CD4-positive, alpha-beta T cell treated with Interferon alpha-2 for 1 hour (primary cell): ENCODE data around the gene GRHPR.
"Not testable (repeated sequence)": the region's sequence is repeated elsewhere in the genome, so short reads cannot be mapped to it uniquely, and the experiment has no call there.

Source experiments
- DNase-seq, 2 donors: peaks; one replicate each; pipeline ENCODE4 v3.0.0-alpha.2; 2020 to 2022

The GRHPR gene

GRCh38 chr9:37424204-37424685 is 1.7 kb downstream of the GRHPR start:
- DNase-seq, result no peak

- DNase-seq, result no peak
Measured at GRCh38 chr9:37424686-37425297, 2.3 kb downstream of the GRHPR start.

- DNase-seq, result no peak
Measured at GRCh38 chr9:37425298-37425752, 2.8 kb downstream of the GRHPR start.

GRCh38 chr9:37426431-37426830 is 3.9 kb downstream of the GRHPR start:
- DNase-seq, result not testable (repeated sequence)

DNA sequence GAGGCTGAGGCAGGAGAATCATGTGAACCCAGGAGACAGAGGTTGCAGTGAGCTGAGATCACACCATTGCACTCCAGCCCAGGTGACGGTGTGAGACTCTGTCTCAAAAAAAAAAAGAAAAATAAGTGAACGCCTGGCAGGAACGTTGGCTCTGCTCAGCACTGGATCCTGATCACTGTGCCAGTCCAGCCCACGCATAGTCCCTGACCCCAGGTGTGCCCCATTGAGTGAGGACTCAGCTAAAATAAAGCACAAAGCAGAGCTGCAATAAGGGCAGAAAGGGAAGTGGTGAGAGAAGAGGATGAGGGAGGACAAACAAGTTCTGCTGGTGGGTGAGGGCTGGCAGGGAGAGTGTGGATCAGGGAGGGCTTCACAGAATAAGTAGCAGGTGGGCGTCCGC is 4.3 kb downstream of the GRHPR start:
- DNase-seq, result no peak

- DNase-seq, result no peak
Measured at GRCh38 chr9:37428345-37428744, 5.8 kb downstream of the GRHPR start.

DNA sequence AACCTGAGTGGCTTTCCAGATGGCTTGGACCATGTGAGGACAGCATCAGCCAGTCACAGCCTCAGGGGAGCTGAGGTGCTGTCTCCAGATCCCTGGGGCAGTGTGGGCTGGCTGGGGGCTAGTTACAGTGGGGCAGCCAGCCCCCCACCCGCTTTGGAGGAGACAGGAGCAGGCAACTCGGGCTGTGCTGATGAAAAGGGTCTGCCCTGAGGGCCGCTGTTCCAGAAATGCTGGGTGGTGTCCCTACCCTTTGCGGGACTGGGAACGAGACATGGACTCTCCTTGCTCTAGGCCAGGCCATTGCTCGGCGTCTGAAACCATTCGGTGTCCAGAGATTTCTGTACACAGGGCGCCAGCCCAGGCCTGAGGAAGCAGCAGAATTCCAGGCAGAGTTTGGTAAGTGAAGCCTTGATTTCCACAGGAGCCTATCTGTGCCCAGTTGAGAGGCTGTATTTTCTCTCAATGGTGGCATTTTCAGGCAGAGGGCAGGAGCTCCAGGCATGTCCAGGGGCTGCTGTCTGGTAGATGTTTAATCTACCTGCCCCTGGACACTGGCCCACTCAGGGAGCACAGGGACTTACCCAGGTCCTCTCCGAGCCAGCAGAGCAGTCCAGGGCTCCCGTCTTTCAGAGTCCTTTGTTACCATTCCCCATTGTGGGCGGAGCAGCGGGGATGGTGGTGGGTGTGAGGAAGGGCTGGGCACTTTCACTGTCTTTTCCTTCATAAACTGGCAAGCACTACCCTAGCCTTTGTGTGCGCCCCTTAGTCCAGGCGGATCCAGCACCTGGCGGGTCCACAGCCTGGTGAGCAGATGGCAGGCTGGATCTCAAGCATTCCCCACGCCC is 7.2 kb downstream of the GRHPR start:
- no peak for DNase-seq

- DNase-seq, result no peak
Measured at GRCh38 chr9:37430841-37431597, 8.5 kb downstream of the GRHPR start.

- no peak for DNase-seq
Measured at GRCh38 chr9:37432020-37432419, 9.5 kb downstream of the GRHPR start.

GRCh38 chr9:37433867-37434371 is 11.4 kb downstream of the GRHPR start:
- no peak for DNase-seq

GRCh38 chr9:37436540-37436939 is 14.0 kb downstream of the GRHPR start:
- DNase-seq, result no peak

- no peak for DNase-seq
Measured at GRCh38 chr9:37437010-37437409, 14.5 kb downstream of the GRHPR start.

DNA sequence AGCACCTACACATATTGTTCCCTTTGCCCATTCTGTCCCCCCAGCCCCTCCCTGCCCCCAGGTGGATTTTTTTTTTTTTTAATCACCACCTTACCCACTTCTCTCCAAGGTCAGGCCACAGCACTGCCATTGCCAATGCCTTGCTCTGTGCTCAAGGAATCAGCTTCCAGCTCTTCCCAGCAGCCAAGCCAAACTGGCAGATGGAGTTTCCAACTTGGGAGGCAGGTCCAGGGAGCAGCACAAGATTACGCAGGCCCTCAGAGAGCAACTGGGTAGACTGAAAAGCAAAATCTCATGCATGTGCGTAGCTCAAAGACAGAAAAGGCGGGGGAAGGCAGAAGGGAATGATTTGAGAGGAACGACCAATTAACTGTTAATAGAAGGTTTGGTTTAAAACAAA is 15.1 kb downstream of the GRHPR start:
- DNase-seq, result no peak

DNA sequence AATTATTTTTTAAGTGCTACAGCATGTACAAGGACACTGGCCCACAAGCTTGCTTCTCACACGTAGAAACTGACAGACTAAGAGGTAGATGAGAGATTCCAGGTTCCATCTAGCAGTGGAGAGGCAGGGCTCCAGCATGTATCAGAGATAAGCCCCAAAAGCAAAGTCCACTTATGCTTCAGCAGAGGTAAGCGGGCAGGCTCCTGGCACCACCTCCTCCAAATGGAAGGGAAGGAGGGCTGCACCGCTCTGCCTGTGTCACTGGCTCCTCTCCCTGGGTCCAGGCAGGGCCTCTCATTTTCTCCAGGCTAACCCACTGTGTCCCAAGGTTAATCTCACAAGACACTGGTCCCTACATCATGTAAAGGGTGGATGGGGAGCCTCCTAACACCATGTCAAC is 15.9 kb downstream of the GRHPR start:
- DNase-seq, result no peak

- no peak for DNase-seq
Measured at GRCh38 chr9:37441776-37442370, 19.4 kb downstream of the GRHPR start.

- DNase-seq, result no peak
Measured at GRCh38 chr9:37442556-37442955, 20.1 kb downstream of the GRHPR start.

- no peak for DNase-seq
Measured at GRCh38 chr9:37443566-37443965, 21.1 kb downstream of the GRHPR start.

DNA sequence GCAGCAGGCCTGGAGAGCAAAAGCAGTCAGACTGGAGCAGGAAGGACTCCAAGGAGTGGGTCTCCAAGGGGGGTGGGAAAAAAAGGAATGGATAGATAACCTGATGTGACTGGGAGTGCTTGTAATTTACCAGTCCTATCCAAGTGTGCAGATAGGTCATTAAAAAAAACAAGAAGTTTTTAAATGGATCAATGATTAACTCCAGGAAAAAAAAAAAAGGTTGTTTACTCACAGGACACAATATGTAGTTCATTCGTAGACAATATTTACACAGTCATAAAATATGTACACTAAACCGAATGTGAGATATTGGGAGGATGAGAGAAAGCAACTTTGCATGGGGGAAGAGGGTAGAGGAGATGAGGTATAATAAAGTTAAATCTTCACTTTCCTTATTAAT is 22.4 kb downstream of the GRHPR start:
- DNase-seq, result no peak

DNA sequence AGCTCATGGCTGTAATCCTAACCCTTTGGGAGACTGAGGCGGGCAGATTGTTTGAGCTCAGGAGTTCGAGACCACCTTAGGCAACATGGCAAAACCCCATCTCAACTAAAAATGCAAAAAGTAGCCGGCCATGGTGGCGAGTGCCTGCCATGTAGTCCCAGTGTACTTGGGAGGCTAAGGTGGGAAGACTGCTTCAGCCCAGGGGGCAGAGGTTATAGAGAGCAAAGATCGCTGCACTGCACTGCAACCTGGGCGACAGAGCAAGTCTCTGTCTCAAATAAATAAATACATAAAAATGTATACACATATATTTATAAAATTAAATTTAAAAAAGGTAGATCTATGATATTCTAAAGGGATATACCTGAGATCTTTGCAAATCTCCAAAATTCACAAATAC is 23.3 kb downstream of the GRHPR start:
- no peak for DNase-seq

GRCh38 chr9:37446401-37446800 is 23.9 kb downstream of the GRHPR start:
- no peak for DNase-seq

DNA sequence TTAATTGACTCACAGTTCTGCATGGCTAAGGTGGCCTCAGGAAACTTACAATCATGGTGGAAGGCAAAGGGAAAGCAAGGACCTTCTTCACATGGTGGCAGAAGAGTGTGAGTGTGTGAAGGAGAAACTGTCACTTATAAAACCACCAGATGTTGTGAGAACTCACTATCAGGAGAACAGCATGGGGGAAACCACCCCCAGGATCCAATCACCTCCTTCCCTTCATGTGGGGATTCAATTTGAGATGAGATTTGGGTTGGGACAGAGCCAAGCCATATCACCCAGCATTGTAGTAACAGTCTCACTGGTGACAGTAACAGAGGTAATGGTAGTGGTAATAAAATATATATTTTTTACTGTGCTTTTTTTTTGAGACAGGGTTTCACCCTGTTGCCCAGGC is 24.6 kb downstream of the GRHPR start:
- no peak for DNase-seq

DNA sequence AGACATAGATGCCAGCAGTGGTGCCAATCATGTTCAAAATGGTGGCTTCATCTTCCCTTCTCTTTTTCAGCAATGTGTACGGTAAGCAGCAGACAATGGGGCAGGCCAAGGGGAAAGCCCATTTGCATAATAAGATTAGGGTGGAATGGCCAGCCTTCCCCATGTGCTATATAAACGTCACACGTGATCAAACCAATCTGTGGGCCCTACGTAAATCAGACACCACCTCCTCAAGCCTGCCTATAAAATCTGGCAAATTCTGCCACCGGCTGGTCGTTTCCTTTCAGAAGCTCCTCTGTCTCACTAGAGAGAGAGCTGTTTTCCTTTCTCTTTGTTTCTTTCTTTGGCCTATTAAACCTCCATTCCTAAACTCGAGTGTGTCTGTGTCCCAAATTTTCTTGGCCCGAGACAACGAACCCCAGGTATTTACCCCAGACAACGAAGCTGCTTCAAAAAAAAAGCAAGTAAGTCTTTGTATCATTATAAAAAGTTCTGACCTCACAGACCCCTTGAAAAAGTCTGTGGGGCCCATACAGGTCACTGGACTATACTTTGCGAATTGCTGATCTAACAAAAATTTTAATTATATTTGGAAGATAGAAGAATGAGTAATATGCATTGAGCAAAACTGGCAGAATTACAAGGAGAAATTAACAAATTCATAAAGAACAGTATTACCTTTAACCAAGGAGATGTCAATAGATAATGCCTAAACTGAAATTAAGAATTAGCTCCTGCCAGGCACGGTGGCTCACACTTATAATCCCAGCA is 27.6 kb downstream of the GRHPR start:
- no peak for DNase-seq
